Endothelial cell of umbilical vein (primary cell): ENCODE measurements around the gene SORCS2. TPM values are rescaled to one million over a fixed set of nuclear protein-coding genes. Genes with fewer than 3 reads are reported as not detected.

ENCODE experiments used
- BruUV-seq: library from RNA; stranded (reverse); fragments of 400-500 nt; replicated peaks from 2 replicates; lab custom pipeline; 2021; lab: Mats Ljungman, UMichigan
- CTCF ChIA-PET: fragments of 300-600, 350-600 bp; sonication (Branson Sonifier 250); formaldehyde crosslinking; loops from one replicate; lab custom pipeline; 2021; ENCODE audit warnings: antibody characterized with exemption, inconsistent platforms; lab: Charles Lee
- POLR2A ChIA-PET: fragments of 300-600, 350-600 bp; sonication (Branson Sonifier 250); formaldehyde crosslinking; loops from one replicate; lab custom pipeline; 2021; ENCODE audit warnings: antibody characterized with exemption, inconsistent platforms; lab: Charles Lee
- DNase-seq: peaks from one replicate; pipeline ENCODE4 v3.0.0-alpha.2; 2011; ENCODE audit warnings: low read depth, low spot score
- FAIRE-seq: peaks from 2 replicates; lab custom pipeline; 2011; peaks lifted over from hg19 to GRCh38; lab: Jason Lieb, UNC
- H2AFZ ChIP-seq: 2 replicates; pipeline ENCODE4 v1.6.0; 2012; ENCODE audit warnings: low read depth, low read length, control low read depth, inconsistent platforms
- H3K27ac ChIP-seq: 2 replicates; pipeline ENCODE4 v1.5.1; 2011; ENCODE audit warnings: low read depth, mild to moderate bottlenecking, control low read depth, low read length, moderate library complexity; ENCODE audit not compliant: insufficient read depth
- H3K27me3 ChIP-seq, 2 experiments: 2 replicates each; pipeline versions ENCODE4 v1.6.0 to v1.6.1; 2011; ENCODE audit warnings: low read length in 2 of 2, mixed read lengths in 1 of 2; ENCODE audit not compliant: control insufficient read depth in 2 of 2, insufficient read depth in 2 of 2
- H3K36me3 ChIP-seq, 2 experiments: 2 replicates in 1 of 2; 3 replicates in 1 of 2; pipeline ENCODE4 v1.5.1; 2011; ENCODE audit warnings: low read length in 2 of 2, mild to moderate bottlenecking in 1 of 2, moderate library complexity in 1 of 2; ENCODE audit not compliant: control insufficient read depth in 2 of 2, insufficient read depth in 2 of 2; ENCODE audit errors: extremely low read depth in 1 of 2
- H3K4me1 ChIP-seq: 3 replicates; pipeline ENCODE4 v1.5.1; 2011; ENCODE audit warnings: mild to moderate bottlenecking, low read length; ENCODE audit not compliant: control insufficient read depth, insufficient read depth; ENCODE audit errors: extremely low read depth
- H3K4me2 ChIP-seq: 2 replicates; pipeline ENCODE4 v1.6.1; 2011; ENCODE audit warnings: low read length, control low read depth, mixed read lengths; ENCODE audit not compliant: insufficient read depth
- H3K4me3 ChIP-seq, 3 experiments: fragments of 200-600 bp in 1 of 3; sonication (generic), shearing (Covaris generic) in 1 of 3; replicated peaks in 1 of 3; 2 replicates each; pipeline ENCODE4 v1.5.1; 2011 to 2016; ENCODE audit warnings: control low read depth in 3 of 3, low read length in 3 of 3, mild to moderate bottlenecking in 2 of 3, inconsistent platforms in 1 of 3, low read depth in 1 of 3, moderate library complexity in 1 of 3; ENCODE audit not compliant: insufficient read depth in 1 of 3
- H3K79me2 ChIP-seq: 2 replicates; pipeline ENCODE4 v1.6.0; 2012; ENCODE audit warnings: low read length, inconsistent platforms; ENCODE audit not compliant: control insufficient read depth, insufficient read depth
- H3K9ac ChIP-seq: replicated peaks from 2 replicates; pipeline ENCODE3; 2011; ENCODE audit warnings: low read length, control low read depth; ENCODE audit not compliant: insufficient read depth; ENCODE audit errors: extremely low read depth
- H3K9me1 ChIP-seq: replicated peaks from 3 replicates; pipeline ENCODE4 v1.6.0; 2011; ENCODE audit warnings: mild to moderate bottlenecking, low read length; ENCODE audit not compliant: control insufficient read depth, insufficient read depth; ENCODE audit errors: extremely low read depth
- H3K9me3 ChIP-seq: replicated peaks from 2 replicates; pipeline ENCODE4 v1.5.1; 2012; ENCODE audit warnings: low read length, inconsistent platforms; ENCODE audit not compliant: control insufficient read depth, insufficient read depth
- H4K20me1 ChIP-seq: replicated peaks from 2 replicates; pipeline ENCODE3; 2011; ENCODE audit warnings: mild to moderate bottlenecking, low read length; ENCODE audit not compliant: control insufficient read depth, insufficient read depth; ENCODE audit errors: extremely low read depth
- CTCF ChIP-seq, 2 donors: IDR thresholded peaks; 1 replicate in 1 of 2; 2 replicates in 1 of 2; pipeline ENCODE4 v1.5.1; 2011; ENCODE audit warnings: low read length in 2 of 2, mild to moderate bottlenecking in 2 of 2, moderate library complexity in 2 of 2, control low read depth in 1 of 2, inconsistent platforms in 1 of 2, low read depth in 1 of 2; ENCODE audit not compliant: insufficient read depth in 1 of 2; ENCODE audit errors: extremely low read depth in 1 of 2
- EZH2 ChIP-seq: IDR thresholded peaks from 2 replicates; pipeline ENCODE4 v1.6.1; 2012; ENCODE audit warnings: borderline replicate concordance, low read depth, mild to moderate bottlenecking, moderate library complexity, low read length, inconsistent platforms; ENCODE audit not compliant: severe bottlenecking
- FOS ChIP-seq: IDR thresholded peaks from 2 replicates; pipeline ENCODE4 v1.6.1; 2011; ENCODE audit warnings: mild to moderate bottlenecking, low read length, moderate library complexity, borderline replicate concordance; ENCODE audit not compliant: insufficient read depth
- GATA2 ChIP-seq: IDR thresholded peaks from 2 replicates; pipeline ENCODE4 v1.7.0; 2011; ENCODE audit warnings: low read depth, mild to moderate bottlenecking, moderate library complexity, mixed read lengths, low read length; ENCODE audit not compliant: insufficient read length, insufficient read depth
- MAX ChIP-seq: IDR thresholded peaks from 2 replicates; pipeline ENCODE4 v1.6.1; 2011; ENCODE audit not compliant: insufficient read depth, insufficient read length
- MYC ChIP-seq: IDR thresholded peaks from one replicate; pipeline ENCODE4 v1.6.1; 2011; ENCODE audit warnings: mild to moderate bottlenecking, low read depth, low read length
- POLR2A ChIP-seq: IDR thresholded peaks from 2 replicates; pipeline ENCODE4 v1.6.1; 2012; ENCODE audit warnings: low read depth, mild to moderate bottlenecking, control low read depth, low read length
- dilution Hi-C: fragments of 300-500 bp; cut with MboI; formaldehyde crosslinking; loops from one replicate; pipeline ENCODE4 v1.15.0; 2019; ENCODE audit warnings: low sequenced_read_pairs; ENCODE audit not compliant: extremely low pct_ligation_motif_present
- intact Hi-C: fragments of 100-400 bp; cut with micrococcal nuclease; formaldehyde crosslinking; loops from one replicate; pipeline ENCODE4 v1.10.0; 2022
- polyA plus RNA-seq, 4 experiments: library from polyadenylated mRNA; depleted of rRNA in 3 of 4; stranded (reverse) in 3 of 4; unstranded in 1 of 4; fragments of >200 nt; gene quantifications; 2 replicates each; pipeline versions ENCODE4 v1.2.1 to v1.2.3, GENCODE V29; 2011 to 2012; ENCODE audit warnings: missing spikeins in 1 of 4
- total RNA-seq: library from RNA; stranded (reverse); gene quantifications from 2 replicates; pipeline ENCODE4 v1.2.3, GENCODE V29; 2021

The SORCS2 gene
- total and polyA plus RNA-seq, 2 donors (not counting 3 experiments of a cell fraction or from before 2014, with no cell fraction given): not detected

- CTCF ChIA-PET: interaction anchor here (3.8 kb wide), 1 partner anchor 10 kb away, joined by 26 read pairs; no protein-coding TSS in a partner anchor
- no TSS peak for BruUV-seq
- H3K79me2 ChIP-seq: no peaks in the 10 kb centered on the region
- no peaks in the 10 kb centered on the region for H3K9me3 ChIP-seq
- dilution Hi-C loops: no loop called here
- TF ChIP-seq FOS: no peak
- no peak for TF ChIP-seq POLR2A
- no peak for TF ChIP-seq EZH2
- H4K20me1 ChIP-seq: no peaks in the 10 kb centered on the region
- no peaks in the 10 kb centered on the region for H3K9me1 ChIP-seq
- H2AFZ ChIP-seq: no peak overlapping the region
- POLR2A ChIA-PET: no interaction called here
- no peak overlapping the region for H3K4me2 ChIP-seq
- no peaks in the 10 kb centered on the region for H3K36me3 ChIP-seq
- H3K9ac ChIP-seq: no peak overlapping the region
- intact Hi-C loops: no loop called here
- no peak overlapping the region for H3K27ac ChIP-seq
- H3K27me3 ChIP-seq: no peaks in the 10 kb centered on the region
- H3K4me3 ChIP-seq: no peak overlapping the region
- DNase-seq: no peak
- peaks cover 24% of the 10 kb centered on the region for H3K4me1 ChIP-seq
- no peak for FAIRE-seq
Observed at GRCh38 chr4:7204656-7205387, 12.5 kb downstream of the SORCS2 start.

GRCh38 chr4:7206385-7206784 is 14.0 kb downstream of the SORCS2 start:
- H4K20me1 ChIP-seq: no peaks in the 10 kb centered on the region
- no peaks in the 10 kb centered on the region for H3K79me2 ChIP-seq
- H3K4me1 ChIP-seq: peaks cover 24% of the 10 kb centered on the region
- no peak overlapping the region for H3K4me3 ChIP-seq
- no TSS peak for BruUV-seq
- peak; percentile 62 for FAIRE-seq
- intact Hi-C loops (no loop called here), dilution Hi-C loops (no loop called here)
- ChIA-PET POLR2A (no interaction called here), CTCF (interaction anchor here (1.6 to 3.8 kb wide), 3 partner anchors 11 to 129 kb away, joined by 5 to 26 read pairs (median 11); partner anchors contain the start of gene SORCS2)
- no peak overlapping the region for H3K4me2 ChIP-seq
- no peak overlapping the region for H3K9ac ChIP-seq
- no peak for TF ChIP-seq GATA2
- TF ChIP-seq MAX: no peak
- no peak for TF ChIP-seq MYC
- TF ChIP-seq EZH2: no peak
- TF ChIP-seq CTCF (IDR thresholded peaks at IDR 0.05; ENCODE audit: extremely low read depth in 1 of 2, insufficient read depth in 1 of 2, low read depth in 1 of 2, low read length in 2 of 2): no peak
- DNase-seq: peak; percentile 42
- H2AFZ ChIP-seq: peak overlapping the region; percentile 25
- no peaks in the 10 kb centered on the region for H3K36me3 ChIP-seq
- no peaks in the 10 kb centered on the region for H3K27me3 ChIP-seq
- H3K9me3 ChIP-seq: no peaks in the 10 kb centered on the region
- no peak overlapping the region for H3K27ac ChIP-seq
- H3K9me1 ChIP-seq: no peaks in the 10 kb centered on the region
